Stimulated activated CD4-positive, alpha-beta T cell treated with anti-CD3 and anti-CD28 coated beads, Interleukin-4, amount 100 ng/mL, for 1 hour (primary cell): ENCODE measurements around the gene ITGA11.

Experiments
- DNase-seq: peaks from one replicate; pipeline ENCODE4 v3.0.0-alpha.2; 2020

ITGA11 gene

GRCh38 chr15:68431792-68432401, at the start of gene ITGA11:
TSS of gene ITGA11 (minus strand) at chr15:68432163. CDS start at chr15:68432066, 97 bp downstream.
- DNase-seq = no peak

GRCh38 chr15:68481321-68481720, 49.4 kb upstream of the ITGA11 start:
- no peak for DNase-seq

GRCh38 chr15:68480296-68480695, 48.3 kb upstream of the ITGA11 start:
- DNase-seq = no peak

GRCh38 chr15:68479870-68480269, 47.9 kb upstream of the ITGA11 start:
- no peak for DNase-seq

- DNase-seq = no peak
These were observed 47.4 kb upstream of the ITGA11 start for GRCh38 chr15:68479406-68479805.

- no peak for DNase-seq
These were observed 46.9 kb upstream of the ITGA11 start for GRCh38 chr15:68478853-68479252.

GRCh38 chr15:68475449-68475848, 43.5 kb upstream of the ITGA11 start:
- DNase-seq = no peak

- no peak for DNase-seq
These were observed 39.6 kb upstream of the ITGA11 start for GRCh38 chr15:68471541-68471940.

GRCh38 chr15:68470976-68471375, 39.0 kb upstream of the ITGA11 start:
- DNase-seq = no peak

- DNase-seq = no peak
These were observed 38.2 kb upstream of the ITGA11 start for GRCh38 chr15:68470049-68470742.

GRCh38 chr15:68469162-68470048, 37.4 kb upstream of the ITGA11 start:
- no peak for DNase-seq

- DNase-seq = no peak
These were observed 34.9 kb upstream of the ITGA11 start for GRCh38 chr15:68466876-68467275.

GRCh38 chr15:68465861-68466560, 34.0 kb upstream of the ITGA11 start:
- DNase-seq = no peak

- DNase-seq = no peak
These were observed 32.6 kb upstream of the ITGA11 start for GRCh38 chr15:68464448-68465090.

GRCh38 chr15:68463996-68464395, 32.0 kb upstream of the ITGA11 start:
- DNase-seq = no peak

GRCh38 chr15:68463444-68463843, 31.5 kb upstream of the ITGA11 start:
- no peak for DNase-seq

- DNase-seq = no peak
These were observed 28.2 kb upstream of the ITGA11 start for GRCh38 chr15:68460166-68460565.

- DNase-seq = no peak
These were observed 18.2 kb upstream of the ITGA11 start for GRCh38 chr15:68450192-68450591.

- DNase-seq = no peak
These were observed 17.4 kb upstream of the ITGA11 start for GRCh38 chr15:68449389-68449788.

GRCh38 chr15:68447976-68448755, 16.2 kb upstream of the ITGA11 start:
- DNase-seq = no peak

GRCh38 chr15:68447209-68447608, 15.2 kb upstream of the ITGA11 start:
- DNase-seq = no peak

- no peak for DNase-seq
These were observed 13.4 kb upstream of the ITGA11 start for GRCh38 chr15:68445351-68445750.
